ENCODE data around the gene SPRYD3. TPM values are rescaled to one million over a fixed set of nuclear protein-coding genes. Genes with fewer than 3 reads are reported as not detected.
A peak's percentile ranks its signal among the peaks of the same experiment; 100 is the strongest.
"Not testable (repeated sequence)": the region's sequence is repeated elsewhere in the genome, so short reads cannot be mapped to it uniquely, and the experiment has no call there.

The SPRYD3 gene
- total RNA-seq, 1 experiment from 2014 or later = 8.2 TPM

GRCh38 chr12:53031616-53032015 lies 47.6 kb downstream of the SPRYD3 start:
- H3K4me1 ChIP-seq = no peaks in the 10 kb centered on the region
- Mint-ChIP-seq H3K4me1 (ENCODE audit: low read depth, unreplicated experiment) (no peaks in the 10 kb centered on the region), H3K27me3 (ENCODE audit: insufficient read depth, unreplicated experiment) (no peaks in the 10 kb centered on the region), H3K27ac (ENCODE audit: unreplicated experiment) (no peak overlapping the region), H3K36me3 (ENCODE audit: insufficient read depth, unreplicated experiment) (peaks cover 94% of the 10 kb centered on the region), H3K4me3 (ENCODE audit: unreplicated experiment) (no peak overlapping the region), H3K9me3 (ENCODE audit: unreplicated experiment) (no peaks in the 10 kb centered on the region)
- intact Hi-C loops (cut with micrococcal nuclease; ENCODE audit: unreplicated experiment) = no loop called here
- BruUV-seq (replicated peaks) = no TSS peak
- no peaks in the 10 kb centered on the region for H3K27me3 ChIP-seq (replicated peaks; ENCODE audit: control insufficient read depth, insufficient read depth, low read length)
- H3K4me3 ChIP-seq (ENCODE audit: low read depth, low read length) = no peak overlapping the region
- DNase-seq = no peak
- peaks cover under 1% of the 10 kb centered on the region; the same call in 1 of the 2 replicates for H3K36me3 ChIP-seq (ENCODE audit: control insufficient read depth, insufficient read depth, low read length)
- H3K9me3 ChIP-seq = no peaks in the 10 kb centered on the region
- TF ChIP-seq, protein P1, sequence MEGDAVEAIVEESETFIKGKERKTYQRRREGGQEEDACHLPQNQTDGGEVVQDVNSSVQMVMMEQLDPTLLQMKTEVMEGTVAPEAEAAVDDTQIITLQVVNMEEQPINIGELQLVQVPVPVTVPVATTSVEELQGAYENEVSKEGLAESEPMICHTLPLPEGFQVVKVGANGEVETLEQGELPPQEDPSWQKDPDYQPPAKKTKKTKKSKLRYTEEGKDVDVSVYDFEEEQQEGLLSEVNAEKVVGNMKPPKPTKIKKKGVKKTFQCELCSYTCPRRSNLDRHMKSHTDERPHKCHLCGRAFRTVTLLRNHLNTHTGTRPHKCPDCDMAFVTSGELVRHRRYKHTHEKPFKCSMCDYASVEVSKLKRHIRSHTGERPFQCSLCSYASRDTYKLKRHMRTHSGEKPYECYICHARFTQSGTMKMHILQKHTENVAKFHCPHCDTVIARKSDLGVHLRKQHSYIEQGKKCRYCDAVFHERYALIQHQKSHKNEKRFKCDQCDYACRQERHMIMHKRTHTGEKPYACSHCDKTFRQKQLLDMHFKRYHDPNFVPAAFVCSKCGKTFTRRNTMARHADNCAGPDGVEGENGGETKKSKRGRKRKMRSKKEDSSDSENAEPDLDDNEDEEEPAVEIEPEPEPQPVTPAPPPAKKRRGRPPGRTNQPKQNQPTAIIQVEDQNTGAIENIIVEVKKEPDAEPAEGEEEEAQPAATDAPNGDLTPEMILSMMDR (IDR thresholded peaks at IDR 0.05; ENCODE audit: insufficient read depth in 1 of 2, low read depth in 1 of 2, low read length in 1 of 2, severe bottlenecking in 1 of 2, unreplicated experiment in 1 of 2) = no peak
- ChIA-PET CTCF (interaction anchor here (1.2 kb wide), 1 partner anchor 147 kb away, joined by 4 read pairs; no protein-coding TSS in a partner anchor), POLR2A (interaction anchor here (1.0 kb wide), 1 partner anchor 25 kb away, joined by 5 read pairs; no protein-coding TSS in a partner anchor)

DNA sequence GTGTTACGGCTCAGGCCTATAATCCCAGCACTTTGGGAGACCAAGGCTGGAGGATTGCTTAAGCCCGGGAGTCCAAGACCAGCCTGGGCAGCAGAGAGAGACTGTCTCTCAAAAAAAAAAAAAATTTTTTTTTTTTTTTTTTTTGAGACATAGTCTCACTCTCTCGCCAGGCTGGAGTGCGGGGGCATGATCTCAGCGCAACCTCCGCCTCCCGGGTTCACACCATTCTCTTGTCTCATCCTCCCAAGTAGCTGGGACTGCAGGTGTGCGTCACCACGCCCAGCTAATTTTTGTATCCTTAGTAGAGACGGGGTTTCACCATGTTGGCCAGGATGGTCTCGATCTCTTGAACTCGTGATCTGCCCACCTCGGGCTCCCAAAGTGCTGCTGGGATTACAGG lies 52.2 kb downstream of the SPRYD3 start:
- H3K27me3 Mint-ChIP-seq (ENCODE audit: insufficient read depth, unreplicated experiment); CTCF ChIA-PET; H3K4me3 Mint-ChIP-seq (ENCODE audit: unreplicated experiment); H3K4me1 ChIP-seq; H3K4me3 ChIP-seq (ENCODE audit: low read depth, low read length); intact Hi-C loops (cut with micrococcal nuclease; ENCODE audit: unreplicated experiment); H3K4me1 Mint-ChIP-seq (ENCODE audit: low read depth, unreplicated experiment); DNase-seq; H3K9me3 ChIP-seq; H3K27ac Mint-ChIP-seq (ENCODE audit: unreplicated experiment); H3K9me3 Mint-ChIP-seq (ENCODE audit: unreplicated experiment); H3K36me3 ChIP-seq (ENCODE audit: control insufficient read depth, insufficient read depth, low read length); H3K27me3 ChIP-seq (replicated peaks; ENCODE audit: control insufficient read depth, insufficient read depth, low read length); POLR2A ChIA-PET; BruUV-seq (replicated peaks): not testable (repeated sequence)
- H3K36me3 Mint-ChIP-seq (ENCODE audit: insufficient read depth, unreplicated experiment) = peaks cover 94% of the 10 kb centered on the region

GRCh38 chr12:53025250-53025649 lies 53.9 kb downstream of the SPRYD3 start:
- BruUV-seq (replicated peaks) = no TSS peak
- TF ChIP-seq, protein P1 (IDR thresholded peaks at IDR 0.05; ENCODE audit: insufficient read depth in 1 of 2, low read depth in 1 of 2, low read length in 1 of 2, severe bottlenecking in 1 of 2, unreplicated experiment in 1 of 2) = peak in 1 of 2 experiments; percentile 16
- POLR2A ChIA-PET = no interaction called here
- no peak overlapping the region for H3K27ac Mint-ChIP-seq (ENCODE audit: unreplicated experiment)
- peaks cover 92% of the 10 kb centered on the region for H3K36me3 Mint-ChIP-seq (ENCODE audit: insufficient read depth, unreplicated experiment)
- CTCF ChIA-PET = no interaction called here
- no peak overlapping the region for H3K4me3 Mint-ChIP-seq (ENCODE audit: unreplicated experiment)
- H3K4me1 Mint-ChIP-seq (ENCODE audit: low read depth, unreplicated experiment) = no peaks in the 10 kb centered on the region
- no peaks in the 10 kb centered on the region for H3K9me3 ChIP-seq
- no peak for DNase-seq
- H3K9me3 Mint-ChIP-seq (ENCODE audit: unreplicated experiment) = no peaks in the 10 kb centered on the region
- intact Hi-C loops (cut with micrococcal nuclease; ENCODE audit: unreplicated experiment) = no loop called here
- no peaks in the 10 kb centered on the region for H3K4me1 ChIP-seq
- peaks cover 4% of the 10 kb centered on the region; the same call in 1 of the 2 replicates for H3K36me3 ChIP-seq (ENCODE audit: control insufficient read depth, insufficient read depth, low read length)
- H3K27me3 ChIP-seq (replicated peaks; ENCODE audit: control insufficient read depth, insufficient read depth, low read length) = no peaks in the 10 kb centered on the region
- H3K27me3 Mint-ChIP-seq (ENCODE audit: insufficient read depth, unreplicated experiment) = no peaks in the 10 kb centered on the region
- H3K4me3 ChIP-seq (ENCODE audit: low read depth, low read length) = no peak overlapping the region

DNA sequence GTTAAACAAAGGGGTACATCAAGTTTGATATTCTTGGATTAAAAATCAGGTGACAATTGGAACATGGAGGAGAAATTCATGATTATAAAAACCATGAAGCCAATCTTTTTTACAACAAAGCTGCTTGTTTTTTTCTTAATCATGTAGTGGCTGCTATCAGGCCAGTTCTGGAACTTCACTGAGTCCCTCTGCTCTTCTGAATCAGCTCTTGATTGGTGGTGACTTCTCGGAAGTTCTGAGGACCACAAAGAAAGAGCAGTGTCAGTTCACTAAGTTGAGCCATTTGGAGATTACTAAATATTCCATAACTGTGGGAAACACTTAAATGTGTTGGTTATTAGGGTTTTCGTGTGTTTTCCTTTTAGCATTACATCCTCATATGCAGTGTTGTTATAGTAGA lies 64.5 kb downstream of the SPRYD3 start:
- peaks cover 23% of the 10 kb centered on the region for H3K4me1 ChIP-seq
- H3K27ac Mint-ChIP-seq (ENCODE audit: unreplicated experiment) = no peak overlapping the region
- BruUV-seq (replicated peaks) = no TSS peak
- no peaks in the 10 kb centered on the region for H3K27me3 ChIP-seq (replicated peaks; ENCODE audit: control insufficient read depth, insufficient read depth, low read length)
- no peaks in the 10 kb centered on the region for H3K9me3 ChIP-seq
- H3K4me3 ChIP-seq (ENCODE audit: low read depth, low read length) = no peak overlapping the region
- no peaks in the 10 kb centered on the region for H3K27me3 Mint-ChIP-seq (ENCODE audit: insufficient read depth, unreplicated experiment)
- H3K4me1 Mint-ChIP-seq (ENCODE audit: low read depth, unreplicated experiment) = peaks cover 8% of the 10 kb centered on the region
- H3K4me3 Mint-ChIP-seq (ENCODE audit: unreplicated experiment) = no peak overlapping the region
- TF ChIP-seq, protein P1 (IDR thresholded peaks at IDR 0.05; ENCODE audit: insufficient read depth in 1 of 2, low read depth in 1 of 2, low read length in 1 of 2, severe bottlenecking in 1 of 2, unreplicated experiment in 1 of 2) = no peak
- DNase-seq = no peak
- H3K36me3 Mint-ChIP-seq (ENCODE audit: insufficient read depth, unreplicated experiment) = peaks cover 96% of the 10 kb centered on the region
- no peaks in the 10 kb centered on the region for H3K36me3 ChIP-seq (ENCODE audit: control insufficient read depth, insufficient read depth, low read length)
- intact Hi-C loops (cut with micrococcal nuclease; ENCODE audit: unreplicated experiment) = no loop called here
- ChIA-PET POLR2A (interaction anchor here (0.6 kb wide), 1 partner anchor 90 kb away, joined by 4 read pairs; no protein-coding TSS in a partner anchor), CTCF (interaction anchor here (0.7 kb wide), 1 partner anchor 173 kb away, joined by 4 read pairs; no protein-coding TSS in a partner anchor)
- no peaks in the 10 kb centered on the region for H3K9me3 Mint-ChIP-seq (ENCODE audit: unreplicated experiment)

Data from Caco-2 (cell line).